GM18502 (cell line): ENCODE measurements around the gene SH2D7.

Source experiments
- ATAC-seq: cut with Tn5 transposase; IDR thresholded peaks from one replicate; pipeline ENCODE4 v1.9.1; 2021; ENCODE audit warnings: mild to moderate bottlenecking; ENCODE audit not compliant: unreplicated experiment, poor library complexity

Gene SH2D7

GRCh38 chr15:78092261-78093041 is at the start of gene SH2D7:
Gene SH2D7 (plus strand): TSS chr15:78092561. CDS start chr15:78092585, 24 bp downstream.
- ATAC-seq: no peak

- ATAC-seq: no peak
Measured at GRCh38 chr15:78044407-78045155, 47.8 kb upstream of the SH2D7 start.

- ATAC-seq: no peak
Measured at GRCh38 chr15:78045189-78045588, 47.2 kb upstream of the SH2D7 start.

- ATAC-seq: no peak
Measured at GRCh38 chr15:78046796-78047341, 45.5 kb upstream of the SH2D7 start.

GRCh38 chr15:78047761-78048627 is 44.4 kb upstream of the SH2D7 start:
- no peak for ATAC-seq

GRCh38 chr15:78048628-78048920 is 43.8 kb upstream of the SH2D7 start:
- no peak for ATAC-seq

GRCh38 chr15:78049691-78050440 is 42.5 kb upstream of the SH2D7 start:
- ATAC-seq: peak; percentile 81

- ATAC-seq: peak; percentile 29
Measured at GRCh38 chr15:78050441-78050809, 41.9 kb upstream of the SH2D7 start.

GRCh38 chr15:78050826-78051225 is 41.5 kb upstream of the SH2D7 start:
- ATAC-seq: no peak

- no peak for ATAC-seq
Measured at GRCh38 chr15:78051596-78051995, 40.8 kb upstream of the SH2D7 start.

- no peak for ATAC-seq
Measured at GRCh38 chr15:78052001-78052401, 40.4 kb upstream of the SH2D7 start.

GRCh38 chr15:78052545-78052944 is 39.8 kb upstream of the SH2D7 start:
- no peak for ATAC-seq

GRCh38 chr15:78054518-78054917 is 37.8 kb upstream of the SH2D7 start:
- no peak for ATAC-seq

GRCh38 chr15:78054966-78055365 is 37.4 kb upstream of the SH2D7 start:
- no peak for ATAC-seq

GRCh38 chr15:78055919-78056713 is 36.2 kb upstream of the SH2D7 start:
- ATAC-seq: no peak

GRCh38 chr15:78056714-78057269 is 35.6 kb upstream of the SH2D7 start:
- no peak for ATAC-seq

- no peak for ATAC-seq
Measured at GRCh38 chr15:78057803-78058202, 34.6 kb upstream of the SH2D7 start.

- ATAC-seq: no peak
Measured at GRCh38 chr15:78058401-78058935, 33.9 kb upstream of the SH2D7 start.
